ENCODE results near the gene BBS2.

The BBS2 gene

GRCh38 chr16:56478281-56479049 lies 41.4 kb downstream of the BBS2 start:
- TF ChIP-seq, protein P1, sequence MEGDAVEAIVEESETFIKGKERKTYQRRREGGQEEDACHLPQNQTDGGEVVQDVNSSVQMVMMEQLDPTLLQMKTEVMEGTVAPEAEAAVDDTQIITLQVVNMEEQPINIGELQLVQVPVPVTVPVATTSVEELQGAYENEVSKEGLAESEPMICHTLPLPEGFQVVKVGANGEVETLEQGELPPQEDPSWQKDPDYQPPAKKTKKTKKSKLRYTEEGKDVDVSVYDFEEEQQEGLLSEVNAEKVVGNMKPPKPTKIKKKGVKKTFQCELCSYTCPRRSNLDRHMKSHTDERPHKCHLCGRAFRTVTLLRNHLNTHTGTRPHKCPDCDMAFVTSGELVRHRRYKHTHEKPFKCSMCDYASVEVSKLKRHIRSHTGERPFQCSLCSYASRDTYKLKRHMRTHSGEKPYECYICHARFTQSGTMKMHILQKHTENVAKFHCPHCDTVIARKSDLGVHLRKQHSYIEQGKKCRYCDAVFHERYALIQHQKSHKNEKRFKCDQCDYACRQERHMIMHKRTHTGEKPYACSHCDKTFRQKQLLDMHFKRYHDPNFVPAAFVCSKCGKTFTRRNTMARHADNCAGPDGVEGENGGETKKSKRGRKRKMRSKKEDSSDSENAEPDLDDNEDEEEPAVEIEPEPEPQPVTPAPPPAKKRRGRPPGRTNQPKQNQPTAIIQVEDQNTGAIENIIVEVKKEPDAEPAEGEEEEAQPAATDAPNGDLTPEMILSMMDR (conservative IDR thresholded peaks at IDR 0.05; ENCODE audit: low read depth, low read length) = no peak
- peak; percentile 34 for DNase-seq (ENCODE audit: low read depth)
- no peak overlapping the region for H3K4me3 ChIP-seq (ENCODE audit: low read depth, low read length)

- TF ChIP-seq, protein P1 (conservative IDR thresholded peaks at IDR 0.05; ENCODE audit: low read depth, low read length) = no peak
- peak; percentile 96 for DNase-seq (ENCODE audit: low read depth)
- H3K4me3 ChIP-seq (ENCODE audit: low read depth, low read length) = no peak overlapping the region
Measured at GRCh38 chr16:56477096-56477878, 42.5 kb downstream of the BBS2 start.

DNA sequence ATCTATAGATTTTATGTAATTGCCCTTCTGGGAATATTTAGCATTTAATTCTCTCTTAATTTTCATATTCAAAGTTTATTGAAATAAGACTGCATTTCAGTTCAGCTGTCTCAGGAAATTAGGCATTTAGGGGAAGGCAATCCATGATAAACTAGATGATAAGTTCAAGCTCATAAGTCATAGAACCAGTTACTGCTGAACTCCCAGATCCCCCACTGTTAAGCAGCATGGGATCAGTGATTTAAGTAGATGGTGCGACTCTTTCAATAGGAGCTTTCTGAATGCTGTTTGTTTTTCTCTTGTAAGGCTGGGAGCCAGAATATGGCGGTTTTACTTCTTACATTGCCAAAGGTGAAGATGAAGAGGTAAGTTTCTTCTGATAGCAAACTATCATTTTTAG lies 44.6 kb downstream of the BBS2 start:
- TF ChIP-seq, protein P1 (conservative IDR thresholded peaks at IDR 0.05; ENCODE audit: low read depth, low read length) = no peak
- DNase-seq (ENCODE audit: low read depth) = peak; percentile 58
- no peak overlapping the region for H3K4me3 ChIP-seq (ENCODE audit: low read depth, low read length)

DNA sequence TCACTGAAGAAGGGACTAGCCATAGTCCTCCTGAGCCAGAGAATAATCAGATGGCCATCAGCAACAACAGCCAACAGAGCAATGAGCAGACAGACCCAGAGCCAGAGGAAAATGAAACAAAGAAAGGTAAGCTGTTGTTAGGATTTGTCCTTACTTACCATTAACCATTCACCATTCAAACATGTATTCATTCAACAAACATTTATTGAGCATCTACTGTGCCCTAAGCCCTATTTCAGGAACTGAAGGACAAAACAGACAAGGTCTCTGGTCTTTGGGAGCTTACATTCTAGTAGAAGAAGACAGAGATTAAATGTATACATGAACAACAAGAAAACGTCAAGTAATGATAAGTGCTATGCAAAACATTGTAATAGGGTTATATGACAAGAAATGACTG lies 49.2 kb downstream of the BBS2 start:
- H3K4me3 ChIP-seq (ENCODE audit: low read depth, low read length) = no peak overlapping the region
- TF ChIP-seq, protein P1 (conservative IDR thresholded peaks at IDR 0.05; ENCODE audit: low read depth, low read length) = no peak
- no peak for DNase-seq (ENCODE audit: low read depth)

DNA sequence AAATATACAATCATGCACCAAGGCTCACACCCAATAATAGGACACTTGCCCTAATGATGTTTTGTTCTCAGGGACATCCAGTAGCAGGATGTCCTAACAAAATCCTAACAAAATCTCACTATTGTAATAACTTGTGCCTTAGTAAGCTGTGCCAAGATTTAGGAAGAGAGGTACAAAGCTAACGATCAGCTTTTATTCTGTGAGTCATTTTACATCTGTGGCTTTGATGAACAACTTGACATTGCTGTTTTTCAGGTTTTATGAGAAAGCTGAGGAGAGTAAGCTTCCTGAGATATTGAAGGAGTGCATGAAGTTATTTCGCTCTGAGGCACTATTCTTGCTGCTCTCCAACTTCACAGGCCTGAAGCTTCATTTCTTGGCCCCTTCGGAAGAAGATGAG lies 49.6 kb downstream of the BBS2 start:
- no peak for DNase-seq (ENCODE audit: low read depth)
- TF ChIP-seq, protein P1 (conservative IDR thresholded peaks at IDR 0.05; ENCODE audit: low read depth, low read length) = no peak
- no peak overlapping the region for H3K4me3 ChIP-seq (ENCODE audit: low read depth, low read length)

- no peak overlapping the region for H3K4me3 ChIP-seq (ENCODE audit: low read depth, low read length)
- TF ChIP-seq, protein P1 (conservative IDR thresholded peaks at IDR 0.05; ENCODE audit: low read depth, low read length) = no peak
- no peak for DNase-seq (ENCODE audit: low read depth)
Measured at GRCh38 chr16:56469748-56470147, 50.1 kb downstream of the BBS2 start.

All from choroid plexus epithelial cell (primary cell).